Measurements from ENCODE around the gene FZD4. TPM values are rescaled to one million over a fixed set of nuclear protein-coding genes. Genes with fewer than 3 reads are reported as not detected.
"Not testable (repeated sequence)": the region's sequence is repeated elsewhere in the genome, so short reads cannot be mapped to it uniquely, and the experiment has no call there.

FZD4 gene
- total RNA-seq, 1 experiment from 2014 or later, result 0.35 TPM

DNA sequence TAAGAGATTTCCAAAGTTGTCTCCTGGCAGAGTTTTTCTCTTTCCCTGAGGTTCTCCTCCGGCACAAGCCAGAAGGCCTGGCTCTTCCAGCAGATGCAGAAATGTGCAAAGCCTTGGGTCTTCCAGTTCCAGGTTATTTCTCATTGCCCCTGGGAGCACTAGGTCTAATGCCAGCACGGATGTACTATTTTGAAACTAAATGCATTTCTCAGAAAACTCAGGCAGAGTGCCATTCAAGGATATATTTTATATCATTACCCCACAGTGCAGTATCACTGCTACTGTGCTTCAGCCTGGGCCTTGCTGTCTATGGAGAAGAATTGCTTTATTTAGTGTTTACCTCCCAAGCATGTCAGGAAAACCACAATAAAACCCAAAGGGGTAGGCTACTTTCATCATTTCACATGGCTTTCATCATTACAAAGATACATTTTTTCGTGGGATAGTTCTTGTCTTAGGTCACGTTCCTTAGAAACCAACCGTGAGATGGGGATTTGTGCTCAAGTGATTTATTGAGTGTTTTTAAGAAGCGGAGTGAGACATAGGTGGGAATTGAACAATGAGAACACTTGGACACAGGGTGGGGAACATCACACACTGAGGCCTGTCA is 22.4 kb upstream of the FZD4 start:
- Mint-ChIP-seq H3K9me3 (ENCODE audit: unreplicated experiment) (peaks cover 5% of the 10 kb centered on the region), H3K36me3 (ENCODE audit: insufficient read depth, unreplicated experiment) (no peaks in the 10 kb centered on the region), H3K27me3 (ENCODE audit: insufficient read depth, unreplicated experiment) (no peaks in the 10 kb centered on the region), H3K27ac (ENCODE audit: low read depth, unreplicated experiment) (no peak overlapping the region), H3K4me3 (ENCODE audit: unreplicated experiment) (no peak overlapping the region), H3K4me1 (ENCODE audit: insufficient read depth, unreplicated experiment) (peaks cover 4% of the 10 kb centered on the region)
- ChIA-PET CTCF (interaction anchor here (0.6 to 1.5 kb wide), 13 partner anchors 17 to 327 kb away, joined by 3 to 8 read pairs (median 3); partner anchors contain the start of gene FZD4), POLR2A (no interaction called here)
- no peak for DNase-seq (ENCODE audit: unreplicated experiment)
- intact Hi-C loops (cut with micrococcal nuclease), result loop anchor here (1.0 kb wide), 1 partner anchor 304 kb away; no protein-coding TSS in a partner anchor
- TF ChIP-seq, protein P1, sequence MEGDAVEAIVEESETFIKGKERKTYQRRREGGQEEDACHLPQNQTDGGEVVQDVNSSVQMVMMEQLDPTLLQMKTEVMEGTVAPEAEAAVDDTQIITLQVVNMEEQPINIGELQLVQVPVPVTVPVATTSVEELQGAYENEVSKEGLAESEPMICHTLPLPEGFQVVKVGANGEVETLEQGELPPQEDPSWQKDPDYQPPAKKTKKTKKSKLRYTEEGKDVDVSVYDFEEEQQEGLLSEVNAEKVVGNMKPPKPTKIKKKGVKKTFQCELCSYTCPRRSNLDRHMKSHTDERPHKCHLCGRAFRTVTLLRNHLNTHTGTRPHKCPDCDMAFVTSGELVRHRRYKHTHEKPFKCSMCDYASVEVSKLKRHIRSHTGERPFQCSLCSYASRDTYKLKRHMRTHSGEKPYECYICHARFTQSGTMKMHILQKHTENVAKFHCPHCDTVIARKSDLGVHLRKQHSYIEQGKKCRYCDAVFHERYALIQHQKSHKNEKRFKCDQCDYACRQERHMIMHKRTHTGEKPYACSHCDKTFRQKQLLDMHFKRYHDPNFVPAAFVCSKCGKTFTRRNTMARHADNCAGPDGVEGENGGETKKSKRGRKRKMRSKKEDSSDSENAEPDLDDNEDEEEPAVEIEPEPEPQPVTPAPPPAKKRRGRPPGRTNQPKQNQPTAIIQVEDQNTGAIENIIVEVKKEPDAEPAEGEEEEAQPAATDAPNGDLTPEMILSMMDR (IDR thresholded peaks at IDR 0.05; ENCODE audit: unreplicated experiment), result no peak
- BruUV-seq (replicated peaks), result no TSS peak

DNA sequence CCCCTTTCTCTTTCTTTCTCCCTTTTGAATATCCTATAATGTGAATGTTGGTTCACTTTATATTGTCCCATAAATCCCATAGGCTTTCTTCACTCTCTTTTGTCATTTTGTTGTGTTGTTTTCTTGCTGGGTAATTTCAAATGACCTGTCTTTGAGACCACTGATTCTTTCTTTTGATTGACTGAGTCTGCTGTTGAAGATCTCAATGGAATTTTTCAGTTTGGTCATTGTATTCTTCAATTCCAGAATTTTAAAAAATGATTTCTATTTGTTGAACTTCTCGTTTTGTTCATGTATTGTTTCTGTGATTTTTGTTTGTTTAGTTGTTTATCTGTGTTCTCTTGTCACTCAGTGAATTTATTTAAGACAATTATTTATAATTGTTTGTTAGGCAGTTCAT is 17.5 kb upstream of the FZD4 start:
- intact Hi-C loops (cut with micrococcal nuclease), result no loop called here
- no TSS peak for BruUV-seq (replicated peaks)
- Mint-ChIP-seq H3K36me3 (ENCODE audit: insufficient read depth, unreplicated experiment) (no peaks in the 10 kb centered on the region), H3K4me1 (ENCODE audit: insufficient read depth, unreplicated experiment) (no peaks in the 10 kb centered on the region), H3K27ac (ENCODE audit: low read depth, unreplicated experiment) (no peak overlapping the region), H3K9me3 (ENCODE audit: unreplicated experiment) (peaks cover 7% of the 10 kb centered on the region), H3K27me3 (ENCODE audit: insufficient read depth, unreplicated experiment) (no peaks in the 10 kb centered on the region), H3K4me3 (ENCODE audit: unreplicated experiment) (no peak overlapping the region)
- CTCF ChIA-PET, result interaction anchor here (1.0 to 1.5 kb wide), 4 partner anchors 8 to 62 kb away, joined by 3 to 5 read pairs (median 3); no protein-coding TSS in a partner anchor
- TF ChIP-seq, protein P1 (IDR thresholded peaks at IDR 0.05; ENCODE audit: unreplicated experiment), result no peak
- POLR2A ChIA-PET, result no interaction called here
- DNase-seq (ENCODE audit: unreplicated experiment), result no peak

DNA sequence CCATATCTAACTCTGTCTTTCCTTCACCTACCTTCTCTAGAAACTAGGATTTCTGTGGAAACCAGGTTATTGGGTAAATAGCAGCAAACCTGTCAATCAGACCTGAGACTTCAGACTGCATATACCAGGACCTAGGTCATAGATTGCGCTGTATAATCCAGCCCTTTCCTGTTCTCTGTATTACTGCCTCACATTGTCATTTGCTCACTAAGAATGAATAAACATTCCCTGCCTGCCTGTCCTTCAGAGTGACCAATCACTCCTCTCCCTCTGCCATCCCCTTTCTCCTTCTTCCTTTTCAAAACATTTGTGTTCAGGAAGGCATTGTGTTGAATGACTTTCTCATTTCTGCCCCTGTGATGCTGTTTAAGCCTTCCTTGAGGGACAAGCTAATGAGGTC is 14.1 kb upstream of the FZD4 start:
- ChIA-PET POLR2A (interaction anchor here (1.5 kb wide), 1 partner anchor 13 kb away, joined by 4 read pairs; no protein-coding TSS in a partner anchor), CTCF (interaction anchor here (0.6 to 1.0 kb wide), 2 partner anchors 9 to 14 kb away, joined by 3 read pairs; no protein-coding TSS in a partner anchor)

DNA sequence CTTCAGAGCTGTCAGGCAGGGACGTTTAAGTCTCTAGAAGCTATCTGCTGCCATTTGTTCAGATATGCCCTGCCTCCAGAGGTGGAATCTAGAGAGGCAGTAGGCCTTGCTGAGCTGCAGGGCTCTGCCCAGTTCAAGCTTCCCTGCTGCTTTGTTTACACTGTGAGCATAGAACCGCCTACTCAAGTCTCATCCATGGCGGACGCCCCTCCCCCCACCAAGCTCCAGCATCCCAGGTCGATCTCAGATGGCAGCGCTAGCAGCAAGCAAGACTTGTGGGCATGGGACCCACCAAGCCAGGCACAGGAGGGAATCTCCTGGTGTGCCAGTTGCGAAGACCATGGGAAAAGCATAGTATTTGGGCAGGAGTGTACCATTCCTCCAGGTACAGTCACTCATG is 12.4 kb upstream of the FZD4 start:
- H3K36me3 Mint-ChIP-seq (ENCODE audit: insufficient read depth, unreplicated experiment); H3K27me3 Mint-ChIP-seq (ENCODE audit: insufficient read depth, unreplicated experiment); intact Hi-C loops (cut with micrococcal nuclease); H3K4me1 Mint-ChIP-seq (ENCODE audit: insufficient read depth, unreplicated experiment); DNase-seq (ENCODE audit: unreplicated experiment); H3K27ac Mint-ChIP-seq (ENCODE audit: low read depth, unreplicated experiment); BruUV-seq (replicated peaks); H3K9me3 Mint-ChIP-seq (ENCODE audit: unreplicated experiment); H3K4me3 Mint-ChIP-seq (ENCODE audit: unreplicated experiment): not testable (repeated sequence)
- ChIA-PET CTCF (interaction anchor here (0.9 to 1.8 kb wide), 4 partner anchors 9 to 47 kb away, joined by 3 to 11 read pairs (median 4); partner anchors contain the start of gene FZD4), POLR2A (interaction anchor here (1.5 kb wide), 1 partner anchor 11 kb away, joined by 4 read pairs; no protein-coding TSS in a partner anchor)

More for the DNA sequence above, 14.1 kb upstream of the FZD4 start:
- no peak for DNase-seq (ENCODE audit: unreplicated experiment)
- Mint-ChIP-seq H3K27me3 (ENCODE audit: insufficient read depth, unreplicated experiment) (no peaks in the 10 kb centered on the region), H3K4me1 (ENCODE audit: insufficient read depth, unreplicated experiment) (no peaks in the 10 kb centered on the region), H3K27ac (ENCODE audit: low read depth, unreplicated experiment) (no peak overlapping the region), H3K9me3 (ENCODE audit: unreplicated experiment) (peaks cover 7% of the 10 kb centered on the region), H3K36me3 (ENCODE audit: insufficient read depth, unreplicated experiment) (no peaks in the 10 kb centered on the region), H3K4me3 (ENCODE audit: unreplicated experiment) (no peak overlapping the region)
- TF ChIP-seq, protein P1 (IDR thresholded peaks at IDR 0.05; ENCODE audit: unreplicated experiment), result no peak
- BruUV-seq (replicated peaks), result no TSS peak
- intact Hi-C loops (cut with micrococcal nuclease), result no loop called here
